HG03575 (cell line): Measurements from ENCODE around the gene HNRNPCL1.
"Not testable (repeated sequence)": the region's sequence is repeated elsewhere in the genome, so short reads cannot be mapped to it uniquely, and the experiment has no call there.

Experiments
- ATAC-seq: cut with Tn5 transposase; IDR thresholded peaks from one replicate; pipeline ENCODE4 v1.9.1; 2021; ENCODE audit not compliant: unreplicated experiment, insufficient number of reproducible peaks, low FRiP score; ENCODE audit errors: extremely low read depth

The HNRNPCL1 gene

DNA sequence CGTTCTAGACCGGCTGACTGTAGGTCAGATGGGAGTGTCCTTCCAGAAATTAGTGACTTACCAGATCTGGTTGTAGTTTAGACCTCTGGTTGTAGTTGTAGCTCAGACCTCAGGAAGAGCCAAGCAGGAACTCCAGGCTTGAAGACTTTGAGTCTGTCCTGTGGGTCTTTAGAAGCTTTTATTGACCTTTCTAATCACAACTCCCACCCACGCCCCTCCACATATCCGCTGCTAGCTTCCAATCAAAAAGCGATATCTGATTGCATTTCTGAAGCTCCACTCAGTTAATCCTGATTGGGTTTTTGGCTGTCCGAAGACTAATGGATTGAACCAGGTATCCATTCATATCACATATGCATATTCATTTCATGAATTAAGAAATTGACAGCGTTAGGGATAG is at the start of gene HNRNPCL1:
Gene HNRNPCL1 (minus strand): TSS at position 101 of the 400 bp plus-strand sequence. CDS start 431 bp downstream, outside the sequence.
- not testable (repeated sequence) for ATAC-seq

DNA sequence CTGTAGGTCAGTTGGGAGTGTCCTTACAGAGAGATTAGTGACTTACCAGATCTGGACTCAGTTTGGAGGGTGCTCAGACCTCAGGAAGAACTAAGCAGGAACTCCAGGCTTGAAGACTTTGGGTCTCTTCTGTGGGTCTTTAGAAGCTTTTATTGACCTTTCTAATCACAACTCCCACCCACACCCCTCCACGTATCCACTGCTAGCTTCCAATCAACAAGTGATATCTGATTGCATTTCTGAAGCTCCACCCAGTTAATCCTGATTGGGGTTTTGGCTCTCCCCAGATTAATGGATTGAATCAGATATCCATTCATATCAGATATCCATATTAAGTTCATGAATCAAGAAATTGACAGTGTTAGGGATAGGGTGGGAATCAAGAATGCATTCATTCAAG is 49.6 kb upstream of the HNRNPCL1 start, which contains the start of gene PRAMEF10:
Gene PRAMEF10 (minus strand): TSS at position 101 of the 400 bp plus-strand sequence. CDS start 2,423 bp downstream, outside the sequence.
- ATAC-seq = not testable (repeated sequence)

DNA sequence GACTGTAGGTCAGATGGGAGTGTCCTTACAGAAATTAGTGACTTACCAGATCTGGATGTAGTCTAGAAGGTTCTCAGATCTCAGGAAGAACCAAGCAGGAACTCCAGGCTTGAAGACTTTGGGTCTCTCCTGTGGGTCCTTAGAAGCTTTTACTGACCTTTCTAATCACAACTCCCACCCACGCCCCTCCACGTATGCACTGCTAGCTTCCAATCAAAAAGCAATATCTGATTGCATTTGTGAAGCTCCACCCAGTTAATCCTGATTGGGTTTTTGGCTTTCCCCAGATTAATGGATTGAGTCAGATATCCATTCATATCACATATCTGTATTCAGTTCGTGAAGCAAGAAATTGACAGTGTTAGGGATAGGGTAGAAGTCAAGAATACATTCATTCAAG is 37.6 kb upstream of the HNRNPCL1 start, which contains the start of gene PRAMEF4:
Gene PRAMEF4 (minus strand): TSS at position 101 of the 400 bp plus-strand sequence. CDS start 2,807 bp downstream, outside the sequence.
- ATAC-seq = not testable (repeated sequence)

DNA sequence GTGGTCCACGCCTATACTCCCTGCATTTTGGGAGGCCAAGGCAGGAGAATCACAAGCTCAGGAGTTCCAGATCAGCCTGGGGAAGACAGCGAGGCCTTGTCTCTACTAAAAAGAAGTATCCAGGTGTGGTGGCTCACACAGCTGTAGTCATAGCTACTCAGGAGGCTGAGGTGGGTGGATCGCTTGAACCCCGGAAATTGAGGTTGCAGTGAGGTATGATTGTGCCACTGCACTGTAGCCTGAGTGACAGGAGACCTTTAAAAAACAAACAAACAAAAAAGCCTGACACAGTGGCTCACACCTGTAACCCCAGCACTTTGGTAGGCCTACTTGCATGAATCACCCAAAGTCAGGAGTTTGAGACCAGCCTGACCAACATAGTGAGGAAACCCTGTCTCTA is 29.9 kb upstream of the HNRNPCL1 start:
- not testable (repeated sequence) for ATAC-seq

DNA sequence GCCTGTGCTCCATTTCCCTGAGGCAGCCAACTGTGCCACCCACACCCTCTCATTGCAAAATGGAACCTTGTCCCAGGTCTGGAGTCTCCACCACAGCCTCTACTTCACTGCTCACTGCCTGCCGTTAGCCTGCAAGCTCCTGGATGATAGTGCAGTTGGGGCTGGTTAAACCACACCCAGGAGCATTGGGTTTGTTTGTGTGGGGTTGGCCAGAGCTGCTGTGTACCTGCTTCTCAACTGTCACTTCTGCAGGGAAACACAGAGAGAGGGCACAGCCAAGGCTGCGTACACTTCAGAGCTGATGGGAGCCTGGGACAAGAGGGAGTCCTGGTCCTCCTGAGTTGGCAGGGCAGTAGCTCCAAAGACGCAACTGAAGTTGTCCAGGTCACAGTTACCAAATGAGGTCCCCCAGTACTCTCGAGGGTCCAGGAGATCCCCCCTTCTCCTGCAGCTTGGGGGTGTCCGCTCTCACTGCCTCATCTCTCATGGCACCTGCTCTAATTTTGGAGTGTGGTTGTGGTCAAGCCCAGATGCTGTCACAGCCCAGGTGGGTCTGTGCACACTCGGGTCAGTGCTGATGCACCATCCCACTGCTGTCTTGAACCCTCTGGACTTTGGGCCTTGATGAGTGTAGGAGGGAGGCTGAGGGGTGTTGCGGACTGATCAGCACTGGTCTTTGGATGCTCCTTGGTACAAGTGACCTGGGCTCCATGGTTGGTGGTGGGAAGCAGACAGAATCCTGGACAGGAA is 14.8 kb upstream of the HNRNPCL1 start:
- ATAC-seq = not testable (repeated sequence)

DNA sequence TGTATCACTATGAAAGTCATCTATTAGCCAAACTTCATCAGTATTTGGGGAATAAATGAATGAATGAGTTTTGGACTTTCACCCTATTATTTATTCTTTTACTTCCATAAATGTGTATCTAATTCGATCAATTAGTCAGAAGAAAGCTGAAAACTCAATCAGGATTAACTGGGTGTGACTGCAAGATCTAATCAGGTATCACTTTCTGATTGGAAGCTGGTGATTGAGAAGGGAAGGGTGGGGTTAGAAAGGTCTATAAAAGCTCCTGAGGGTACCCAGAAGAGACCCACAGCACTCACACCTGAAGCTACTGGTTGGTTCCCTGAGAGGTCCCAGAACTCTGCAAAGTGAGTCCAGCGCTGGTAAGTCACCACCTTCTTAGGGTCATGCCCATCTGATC is 8.3 kb upstream of the HNRNPCL1 start, which contains the start of gene PRAMEF2:
Gene PRAMEF2 (plus strand): TSS at position 301 of the 400 bp plus-strand sequence. CDS start 1,924 bp downstream, outside the sequence.
- ATAC-seq = not testable (repeated sequence)

DNA sequence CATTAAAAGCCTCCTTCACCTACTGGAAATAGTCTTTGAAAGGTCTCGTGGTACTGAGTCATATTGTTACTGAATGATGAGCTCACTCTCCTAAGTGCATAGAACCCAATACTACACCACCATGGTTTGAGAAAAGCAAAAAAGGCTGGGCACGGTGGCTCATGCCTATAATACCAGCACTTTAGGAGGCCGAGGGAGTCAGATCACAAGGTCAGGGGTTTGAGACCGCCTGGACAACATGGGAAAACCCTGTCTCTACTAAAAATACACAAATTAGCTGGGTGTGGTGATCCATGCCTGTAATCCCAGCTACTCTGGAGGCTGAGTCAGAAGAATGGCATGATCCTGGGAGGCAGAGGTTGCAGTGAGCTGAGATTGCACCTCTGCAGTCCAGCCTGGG is 3.3 kb upstream of the HNRNPCL1 start:
- no peak for ATAC-seq

DNA sequence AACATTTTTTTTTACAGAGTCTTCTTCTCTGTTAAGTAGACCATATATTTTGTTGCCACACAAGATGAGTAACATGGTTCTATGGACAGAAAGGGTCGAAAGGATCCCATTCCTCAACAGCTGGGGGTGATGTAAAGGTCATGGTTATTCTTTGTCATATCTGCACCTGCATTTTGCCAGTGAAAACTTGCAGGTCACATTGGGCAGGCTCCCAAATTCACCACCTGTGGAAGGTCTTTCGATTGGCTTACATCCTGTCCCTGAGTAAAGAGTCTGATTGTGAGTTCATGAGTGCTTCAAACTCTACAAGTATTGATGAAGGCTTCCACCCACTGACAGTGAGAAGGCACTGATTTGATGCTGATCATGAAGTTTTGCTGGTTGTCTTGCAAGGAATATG is 15.3 kb downstream of the HNRNPCL1 start:
- not testable (repeated sequence) for ATAC-seq

DNA sequence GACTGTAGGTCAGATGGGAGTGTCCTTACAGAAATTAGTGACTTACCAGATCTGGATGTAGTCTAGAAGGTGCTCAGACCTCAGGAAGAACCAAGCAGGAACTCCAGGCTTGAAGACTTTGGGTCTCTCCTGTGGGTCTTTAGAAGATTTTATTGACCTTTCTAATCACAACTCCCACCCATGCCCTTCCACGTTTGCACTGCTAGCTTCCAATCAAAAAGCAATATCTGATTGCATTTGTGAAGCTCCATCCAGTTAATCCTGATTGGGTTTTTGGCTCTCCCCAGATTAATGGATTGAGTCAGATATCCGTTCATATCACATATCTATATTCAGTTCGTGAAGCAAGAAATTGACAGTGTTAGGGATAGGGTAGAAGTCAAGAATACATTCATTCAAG is 17.2 kb downstream of the HNRNPCL1 start, which contains the start of gene PRAMEF11:
Gene PRAMEF11 (minus strand): TSS at position 101 of the 400 bp plus-strand sequence. CDS start 2,621 bp downstream, outside the sequence.
- not testable (repeated sequence) for ATAC-seq

DNA sequence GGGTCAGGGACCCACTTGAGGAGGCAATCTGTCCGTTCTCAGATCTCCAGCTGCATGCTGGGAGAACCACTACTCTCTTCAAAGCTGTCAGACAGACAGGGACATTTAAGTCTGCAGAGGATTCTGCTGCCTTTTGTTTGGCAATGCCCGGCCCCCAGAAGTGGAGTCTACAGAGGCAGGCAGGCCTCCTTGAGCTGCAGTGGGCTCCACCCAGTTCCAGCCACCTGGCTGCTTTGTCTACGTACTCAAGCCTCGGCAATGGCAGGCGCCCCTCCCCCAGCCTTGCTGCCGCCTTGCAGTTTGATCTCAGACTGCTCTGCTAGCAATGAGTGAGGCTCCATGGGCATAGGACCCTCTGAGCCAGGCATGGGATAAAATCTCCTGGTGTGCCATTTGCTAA is 29.5 kb downstream of the HNRNPCL1 start:
- not testable (repeated sequence) for ATAC-seq

DNA sequence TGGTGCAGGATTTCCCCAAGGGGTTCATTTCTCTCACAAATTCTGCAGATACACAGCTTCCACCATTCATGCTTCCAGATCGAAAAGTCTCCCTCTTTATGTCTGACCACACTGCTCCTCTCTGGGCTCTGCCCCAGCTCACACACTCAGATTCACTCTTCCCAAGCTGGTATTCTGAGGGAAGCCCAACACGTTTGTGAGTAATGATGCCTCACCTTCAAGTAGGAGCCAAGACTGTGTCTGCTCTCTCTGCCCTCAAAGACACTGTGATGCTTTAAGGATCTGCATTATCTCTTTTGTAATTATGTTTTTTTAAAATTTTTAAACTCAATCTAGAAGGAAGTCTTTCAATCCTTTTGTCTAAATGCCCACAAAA is 37.1 kb downstream of the HNRNPCL1 start:
- no peak for ATAC-seq

DNA sequence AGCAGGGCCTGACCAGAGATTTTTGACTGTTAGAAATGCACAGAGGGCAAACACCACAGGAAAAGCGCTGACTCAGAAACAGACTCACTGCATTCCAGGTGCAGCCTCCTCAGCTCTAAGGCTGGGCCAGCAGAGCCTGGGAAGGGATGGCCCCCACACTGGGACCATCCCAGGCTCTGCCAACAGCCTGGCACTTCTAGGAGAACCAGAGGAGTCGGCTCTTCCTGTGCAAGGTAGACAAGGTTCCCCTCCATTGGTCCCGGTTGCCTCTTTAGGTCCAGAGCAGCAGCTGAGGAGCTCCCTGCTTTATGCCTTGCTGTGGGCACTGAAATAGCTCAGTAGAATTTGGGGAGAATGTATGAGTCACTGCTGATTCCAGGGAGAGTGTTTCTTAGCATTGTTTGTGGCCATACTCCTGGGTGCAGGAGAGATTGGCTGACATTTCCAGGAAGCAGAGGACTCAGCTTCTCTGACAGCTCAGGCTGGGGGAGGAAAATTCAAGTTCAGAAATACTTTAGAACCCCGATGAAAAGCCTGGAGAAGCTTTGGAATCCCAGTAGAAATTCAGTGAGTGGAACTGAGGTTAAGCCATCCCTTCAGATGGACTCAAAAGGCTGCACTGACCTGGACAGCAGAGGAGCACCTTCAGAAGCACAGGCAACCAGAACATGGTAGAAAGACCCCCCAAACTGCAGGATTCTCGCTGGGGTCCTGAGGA is 37.7 kb downstream of the HNRNPCL1 start:
- ATAC-seq = no peak

DNA sequence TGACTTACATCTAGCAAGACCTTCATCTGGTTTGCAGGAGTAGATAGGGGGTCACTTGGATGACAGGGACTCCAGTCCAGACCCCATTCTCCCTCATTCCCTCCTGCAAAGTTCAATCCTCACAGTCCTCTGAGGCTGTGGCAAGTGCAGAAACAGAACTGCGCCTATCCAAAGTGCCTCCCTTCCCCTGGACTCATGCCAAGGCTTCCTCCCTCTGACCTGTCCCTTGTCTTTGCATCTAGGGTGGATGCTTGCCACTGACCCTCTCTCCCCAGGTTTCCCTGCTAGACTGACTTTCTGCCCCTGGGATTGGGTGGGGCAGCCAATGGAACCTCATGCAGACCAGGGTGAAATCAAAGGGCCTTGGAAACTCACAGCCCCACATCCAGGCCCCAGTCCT is 38.6 kb downstream of the HNRNPCL1 start:
- ATAC-seq = no peak

DNA sequence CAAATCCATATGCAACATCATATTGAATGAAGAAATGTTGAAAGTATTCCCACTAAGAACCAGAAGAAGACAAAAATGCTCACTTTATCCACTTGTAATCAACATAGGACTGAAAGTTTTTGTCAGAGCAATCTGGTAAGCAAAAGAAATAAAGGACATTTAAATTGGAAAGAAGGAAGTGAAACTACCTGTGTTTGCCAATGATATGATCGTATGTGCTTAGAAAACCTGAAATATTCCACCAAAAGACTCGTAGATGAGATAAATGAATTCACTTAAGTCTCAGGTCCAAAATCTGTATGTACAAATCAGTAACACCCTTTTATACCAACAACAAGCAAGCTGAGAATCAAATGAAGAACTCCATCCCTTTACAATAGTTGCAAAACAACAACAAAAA is 48.8 kb downstream of the HNRNPCL1 start:
- no peak for ATAC-seq

DNA sequence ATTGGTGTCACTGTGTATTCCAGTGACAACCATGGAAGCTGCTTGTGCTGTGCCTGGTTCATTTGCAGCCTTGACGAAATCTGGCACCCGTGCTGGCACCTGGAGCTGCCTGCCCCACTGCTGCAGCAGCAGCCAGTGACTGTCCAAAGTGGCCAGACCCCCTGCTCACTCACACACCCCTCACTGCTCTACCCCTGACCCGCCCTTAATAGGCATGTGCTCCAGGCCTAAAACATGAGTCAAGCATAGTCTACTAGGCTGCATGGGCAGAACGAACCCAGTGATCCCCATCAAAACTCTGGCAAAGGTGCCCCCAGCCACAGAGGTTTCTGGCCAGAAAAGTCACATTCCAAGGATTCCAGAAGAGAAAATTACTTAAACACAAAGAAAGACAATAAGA is 49.6 kb downstream of the HNRNPCL1 start:
- no peak for ATAC-seq
